Ishikawa (cell line): Measurements from ENCODE around the gene NSMCE1.

Experiments used
- CEBPB ChIP-seq: IDR thresholded peaks from 2 replicates; pipeline ENCODE4 v1.6.1; 2012
- CREB1 ChIP-seq: IDR thresholded peaks from 2 replicates; pipeline ENCODE4 v1.6.1; 2012; ENCODE audit warnings: low read depth
- EGR1 ChIP-seq: IDR thresholded peaks from 2 replicates; pipeline ENCODE4 v1.6.1; 2012
- EP300 ChIP-seq: IDR thresholded peaks from 2 replicates; pipeline ENCODE4 v1.6.1; 2012; ENCODE audit warnings: borderline replicate concordance
- FOXM1 ChIP-seq: IDR thresholded peaks from 2 replicates; pipeline ENCODE4 v1.6.1; 2012; ENCODE audit warnings: low read depth, borderline replicate concordance
- NFIC ChIP-seq: IDR thresholded peaks from 2 replicates; pipeline ENCODE4 v1.6.1; 2012
- RAD21 ChIP-seq: IDR thresholded peaks from 2 replicates; pipeline ENCODE4 v1.6.1; 2012; ENCODE audit warnings: low read depth
- TAF1 ChIP-seq: IDR thresholded peaks from 2 replicates; pipeline ENCODE4 v1.6.1; 2012; ENCODE audit warnings: low read depth, mild to moderate bottlenecking
- TCF12 ChIP-seq: IDR thresholded peaks from 2 replicates; pipeline ENCODE4 v1.6.1; 2012; ENCODE audit warnings: low read depth
- TEAD4 ChIP-seq: IDR thresholded peaks from 2 replicates; pipeline ENCODE4 v1.6.1; 2012
- YY1 ChIP-seq: IDR thresholded peaks from 2 replicates; pipeline ENCODE4 v1.6.1; 2012; ENCODE audit warnings: low read depth
- ZBTB7A ChIP-seq: IDR thresholded peaks from 2 replicates; pipeline ENCODE4 v1.6.1; 2012; ENCODE audit warnings: low read depth
- TF ChIP-seq, protein P1 (sequence below): IDR thresholded peaks from 2 replicates; pipeline ENCODE4 v1.6.1; 2012
- TF ChIP-seq, protein P2 (sequence below): IDR thresholded peaks from 2 replicates; pipeline ENCODE4 v1.6.1; 2012
- TF ChIP-seq, protein P3 (sequence below): IDR thresholded peaks from 2 replicates; pipeline ENCODE4 v1.6.1; 2012; ENCODE audit warnings: low read depth, mild to moderate bottlenecking

NSMCE1 gene

DNA sequence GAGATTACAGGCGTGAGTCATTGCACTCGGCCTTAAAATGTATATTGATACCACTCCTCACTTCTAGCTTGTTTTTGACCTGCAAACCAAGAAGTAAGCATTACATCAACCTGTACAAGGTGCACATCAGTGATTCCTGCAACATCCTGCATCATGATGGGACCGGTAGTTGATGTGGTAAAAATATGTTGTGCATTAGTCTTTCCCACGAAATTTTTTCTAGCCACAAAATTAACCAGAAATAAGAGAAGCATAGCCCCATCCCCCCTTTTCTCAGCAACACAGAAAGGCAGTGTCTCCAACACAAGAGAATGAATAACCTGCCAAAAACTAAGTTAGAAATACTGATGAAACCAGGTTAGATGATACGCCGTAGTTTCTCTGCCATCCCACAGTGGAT lies 21.1 kb upstream of the NSMCE1 start:
- TF ChIP-seq, protein P1, sequence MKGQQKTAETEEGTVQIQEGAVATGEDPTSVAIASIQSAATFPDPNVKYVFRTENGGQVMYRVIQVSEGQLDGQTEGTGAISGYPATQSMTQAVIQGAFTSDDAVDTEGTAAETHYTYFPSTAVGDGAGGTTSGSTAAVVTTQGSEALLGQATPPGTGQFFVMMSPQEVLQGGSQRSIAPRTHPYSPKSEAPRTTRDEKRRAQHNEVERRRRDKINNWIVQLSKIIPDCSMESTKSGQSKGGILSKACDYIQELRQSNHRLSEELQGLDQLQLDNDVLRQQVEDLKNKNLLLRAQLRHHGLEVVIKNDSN: no peak
- TF ChIP-seq, protein P2, sequence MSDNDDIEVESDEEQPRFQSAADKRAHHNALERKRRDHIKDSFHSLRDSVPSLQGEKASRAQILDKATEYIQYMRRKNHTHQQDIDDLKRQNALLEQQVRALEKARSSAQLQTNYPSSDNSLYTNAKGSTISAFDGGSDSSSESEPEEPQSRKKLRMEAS: no peak
- TF ChIP-seq EP300 (no peak), RAD21 (no peak), EGR1 (no peak), YY1 (no peak), TEAD4 (no peak), FOXM1 (no peak), CEBPB (no peak), CREB1 (no peak)
- TF ChIP-seq, protein P3, sequence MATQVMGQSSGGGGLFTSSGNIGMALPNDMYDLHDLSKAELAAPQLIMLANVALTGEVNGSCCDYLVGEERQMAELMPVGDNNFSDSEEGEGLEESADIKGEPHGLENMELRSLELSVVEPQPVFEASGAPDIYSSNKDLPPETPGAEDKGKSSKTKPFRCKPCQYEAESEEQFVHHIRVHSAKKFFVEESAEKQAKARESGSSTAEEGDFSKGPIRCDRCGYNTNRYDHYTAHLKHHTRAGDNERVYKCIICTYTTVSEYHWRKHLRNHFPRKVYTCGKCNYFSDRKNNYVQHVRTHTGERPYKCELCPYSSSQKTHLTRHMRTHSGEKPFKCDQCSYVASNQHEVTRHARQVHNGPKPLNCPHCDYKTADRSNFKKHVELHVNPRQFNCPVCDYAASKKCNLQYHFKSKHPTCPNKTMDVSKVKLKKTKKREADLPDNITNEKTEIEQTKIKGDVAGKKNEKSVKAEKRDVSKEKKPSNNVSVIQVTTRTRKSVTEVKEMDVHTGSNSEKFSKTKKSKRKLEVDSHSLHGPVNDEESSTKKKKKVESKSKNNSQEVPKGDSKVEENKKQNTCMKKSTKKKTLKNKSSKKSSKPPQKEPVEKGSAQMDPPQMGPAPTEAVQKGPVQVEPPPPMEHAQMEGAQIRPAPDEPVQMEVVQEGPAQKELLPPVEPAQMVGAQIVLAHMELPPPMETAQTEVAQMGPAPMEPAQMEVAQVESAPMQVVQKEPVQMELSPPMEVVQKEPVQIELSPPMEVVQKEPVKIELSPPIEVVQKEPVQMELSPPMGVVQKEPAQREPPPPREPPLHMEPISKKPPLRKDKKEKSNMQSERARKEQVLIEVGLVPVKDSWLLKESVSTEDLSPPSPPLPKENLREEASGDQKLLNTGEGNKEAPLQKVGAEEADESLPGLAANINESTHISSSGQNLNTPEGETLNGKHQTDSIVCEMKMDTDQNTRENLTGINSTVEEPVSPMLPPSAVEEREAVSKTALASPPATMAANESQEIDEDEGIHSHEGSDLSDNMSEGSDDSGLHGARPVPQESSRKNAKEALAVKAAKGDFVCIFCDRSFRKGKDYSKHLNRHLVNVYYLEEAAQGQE: no peak

GRCh38 chr16:27287887-27288286 lies 19.3 kb upstream of the NSMCE1 start:
- TF ChIP-seq FOXM1 (no peak), EP300 (no peak), CREB1 (no peak), TEAD4 (no peak), CEBPB (no peak), YY1 (no peak), TCF12 (no peak)
- TF ChIP-seq, protein P3: no peak
- TF ChIP-seq, protein P2: no peak
- TF ChIP-seq, protein P1: no peak

GRCh38 chr16:27287051-27287811 lies 18.7 kb upstream of the NSMCE1 start:
- TF ChIP-seq, protein P3: no peak
- TF ChIP-seq NFIC: no peak
- TF ChIP-seq ZBTB7A: no peak
- no peak for TF ChIP-seq EP300
- TF ChIP-seq TAF1: no peak
- TF ChIP-seq CREB1: no peak
- TF ChIP-seq FOXM1: no peak
- TF ChIP-seq, protein P1: no peak

GRCh38 chr16:27286451-27286850 lies 17.9 kb upstream of the NSMCE1 start:
- no peak for TF ChIP-seq CEBPB
- TF ChIP-seq TCF12: no peak
- no peak for TF ChIP-seq YY1
- TF ChIP-seq FOXM1: no peak
- TF ChIP-seq, protein P2: no peak
- no peak for TF ChIP-seq TAF1
